Neuronal stem cell (in vitro differentiated cells): ENCODE measurements around the gene ZNG1B.
"Not testable (repeated sequence)": the region's sequence is repeated elsewhere in the genome, so short reads cannot be mapped to it uniquely, and the experiment has no call there.

Experiments used
- DNase-seq: peaks from one replicate; pipeline ENCODE4 v3.0.0-alpha.2; 2013; ENCODE audit warnings: low spot score
- H2AFZ ChIP-seq: one replicate; pipeline ENCODE4 v1.6.1; 2013; ENCODE audit warnings: mild to moderate bottlenecking, low read length, inconsistent platforms
- H2AK5ac ChIP-seq: 2 replicates; pipeline ENCODE4 v1.6.1; 2013; ENCODE audit warnings: low read depth, mild to moderate bottlenecking, inconsistent platforms, low read length, moderate library complexity, mixed read lengths
- H2BK120ac ChIP-seq: 2 replicates; pipeline ENCODE4 v1.6.1; 2013; ENCODE audit warnings: low read depth, mild to moderate bottlenecking, inconsistent platforms, low read length, moderate library complexity, mixed read lengths
- H2BK12ac ChIP-seq: one replicate; pipeline ENCODE4 v1.6.1; 2013; ENCODE audit warnings: low read length, inconsistent platforms
- H2BK15ac ChIP-seq: 2 replicates; pipeline ENCODE4 v1.6.1; 2013; ENCODE audit warnings: mild to moderate bottlenecking, low read length, inconsistent platforms, mixed read lengths
- H2BK5ac ChIP-seq: one replicate; pipeline ENCODE4 v1.6.1; 2013; ENCODE audit warnings: inconsistent platforms, mild to moderate bottlenecking, low read length, moderate library complexity
- H3K14ac ChIP-seq: one replicate; pipeline ENCODE4 v1.6.1; 2013; ENCODE audit warnings: low read length, inconsistent platforms
- H3K18ac ChIP-seq: 2 replicates; pipeline ENCODE4 v1.6.1; 2013; ENCODE audit warnings: low read length, inconsistent platforms
- H3K23ac ChIP-seq: 2 replicates; pipeline ENCODE4 v1.6.1; 2013; ENCODE audit warnings: low read depth, mild to moderate bottlenecking, mixed read lengths, low read length, inconsistent platforms; ENCODE audit not compliant: poor library complexity
- H3K27ac ChIP-seq: replicated peaks from 3 replicates; pipeline ENCODE4 v1.5.1; 2013; ENCODE audit warnings: low read length, inconsistent platforms
- H3K27me3 ChIP-seq, 3 experiments: 2 replicates each; pipeline ENCODE4 v1.6.1; 2013; ENCODE audit warnings: low read length in 3 of 3, mild to moderate bottlenecking in 2 of 3, inconsistent platforms in 1 of 3, low read depth in 1 of 3, mixed read lengths in 1 of 3, moderate library complexity in 1 of 3; ENCODE audit not compliant: control insufficient read depth in 3 of 3, insufficient read depth in 3 of 3
- H3K36me3 ChIP-seq, 2 donors: replicated peaks in 1 of 2; 2 replicates each; pipeline ENCODE4 v1.6.1; 2013; ENCODE audit warnings: low read length in 2 of 2; ENCODE audit not compliant: control insufficient read depth in 2 of 2, insufficient read depth in 2 of 2
- H3K4ac ChIP-seq: 2 replicates; pipeline ENCODE4 v1.6.1; 2013; ENCODE audit warnings: inconsistent platforms, mild to moderate bottlenecking, low read length, moderate library complexity
- H3K4me1 ChIP-seq, 2 donors: 1 replicate in 1 of 2; 2 replicates in 1 of 2; pipeline ENCODE4 v1.6.1; 2013; ENCODE audit warnings: low read length in 2 of 2, low read depth in 1 of 2; ENCODE audit not compliant: control insufficient read depth in 2 of 2, insufficient read depth in 1 of 2
- H3K4me2 ChIP-seq: one replicate; pipeline ENCODE4 v1.6.1; 2013; ENCODE audit warnings: mild to moderate bottlenecking, low read length, inconsistent platforms; ENCODE audit not compliant: insufficient read depth, poor library complexity, severe bottlenecking
- H3K4me3 ChIP-seq, 2 donors: 2 replicates each; pipeline ENCODE4 v1.5.1; 2013; ENCODE audit warnings: low read length in 2 of 2, mild to moderate bottlenecking in 2 of 2, inconsistent platforms in 1 of 2, moderate library complexity in 1 of 2
- H3K79me1 ChIP-seq: one replicate; pipeline ENCODE4 v1.6.1; 2013; ENCODE audit warnings: low read depth, mild to moderate bottlenecking, inconsistent platforms, low read length, moderate library complexity
- H3K9ac ChIP-seq: one replicate; pipeline ENCODE4 v1.6.1; 2013; ENCODE audit warnings: mild to moderate bottlenecking, low read depth, low read length, inconsistent platforms; ENCODE audit not compliant: poor library complexity
- H3K9me3 ChIP-seq, 2 donors: replicated peaks in 1 of 2; 2 replicates each; pipeline versions ENCODE3 to v1.6.1; 2013; ENCODE audit warnings: low read length in 2 of 2, mild to moderate bottlenecking in 2 of 2, inconsistent platforms in 1 of 2, low read depth in 1 of 2, mixed read lengths in 1 of 2, moderate library complexity in 1 of 2; ENCODE audit not compliant: control insufficient read depth in 2 of 2, insufficient read depth in 1 of 2
- H4K8ac ChIP-seq: one replicate; pipeline ENCODE4 v1.6.1; 2013; ENCODE audit warnings: low read depth, mild to moderate bottlenecking, inconsistent platforms, low read length, moderate library complexity
- H4K91ac ChIP-seq: one replicate; pipeline ENCODE4 v1.6.1; 2013; ENCODE audit warnings: low read length, low read depth, mild to moderate bottlenecking, inconsistent platforms; ENCODE audit not compliant: poor library complexity
- WGBS, 2 donors: extraction: QIAGEN DNeasy Blood & Tissue Kit; methylation state at CpG; one replicate each; pipeline ENCODE4 v1.1.7; 2013; ENCODE audit warnings: missing lambda C conversion rate in 2 of 2, mixed read lengths in 1 of 2; ENCODE audit not compliant: insufficient read length in 2 of 2, insufficient replicate concordance in 1 of 2; ENCODE audit errors: extremely low coverage in 2 of 2; 5-methylcytosine and 5-hydroxymethylcytosine counted together

Gene ZNG1B

DNA sequence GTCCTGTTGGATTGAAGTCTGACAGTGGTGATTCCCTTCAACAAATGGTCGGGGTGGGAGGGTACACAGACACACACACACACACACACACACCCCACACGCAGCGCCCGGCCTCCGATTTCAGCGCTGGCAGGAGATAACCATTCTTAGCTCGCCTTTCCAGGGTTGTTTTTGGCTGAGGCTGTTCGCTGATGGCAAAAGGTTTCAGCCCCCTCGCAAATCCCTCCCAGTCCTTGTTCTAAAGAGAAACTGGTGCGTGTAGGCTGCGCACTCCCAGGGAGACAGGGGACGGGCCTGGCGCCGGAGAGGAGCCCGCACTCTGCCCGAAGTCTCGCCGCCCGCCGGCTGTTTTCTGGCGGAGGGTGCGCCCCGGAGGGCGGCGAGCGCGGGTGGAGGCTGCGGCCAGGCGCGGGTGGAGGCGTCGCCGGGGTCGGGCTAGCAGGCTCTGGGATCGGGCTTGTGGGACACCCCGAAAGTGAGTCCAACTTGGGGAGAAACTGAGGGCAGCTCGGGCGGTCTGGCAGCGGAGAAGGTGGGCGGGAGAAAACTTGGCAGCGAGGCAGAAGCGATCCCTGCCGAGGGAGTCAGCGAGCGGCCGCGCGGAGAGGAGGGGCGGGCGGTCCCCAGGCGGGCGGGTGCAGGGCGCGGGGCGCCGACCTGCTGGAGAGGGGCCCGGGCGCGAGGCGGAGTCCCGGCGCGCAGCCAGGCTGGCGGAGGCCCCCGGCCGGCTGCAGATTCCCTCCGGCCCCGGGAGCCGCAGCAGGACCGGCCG, 103.9 kb downstream of the ZNG1B start:
- H2AFZ ChIP-seq: peak overlapping the region; percentile 87

DNA sequence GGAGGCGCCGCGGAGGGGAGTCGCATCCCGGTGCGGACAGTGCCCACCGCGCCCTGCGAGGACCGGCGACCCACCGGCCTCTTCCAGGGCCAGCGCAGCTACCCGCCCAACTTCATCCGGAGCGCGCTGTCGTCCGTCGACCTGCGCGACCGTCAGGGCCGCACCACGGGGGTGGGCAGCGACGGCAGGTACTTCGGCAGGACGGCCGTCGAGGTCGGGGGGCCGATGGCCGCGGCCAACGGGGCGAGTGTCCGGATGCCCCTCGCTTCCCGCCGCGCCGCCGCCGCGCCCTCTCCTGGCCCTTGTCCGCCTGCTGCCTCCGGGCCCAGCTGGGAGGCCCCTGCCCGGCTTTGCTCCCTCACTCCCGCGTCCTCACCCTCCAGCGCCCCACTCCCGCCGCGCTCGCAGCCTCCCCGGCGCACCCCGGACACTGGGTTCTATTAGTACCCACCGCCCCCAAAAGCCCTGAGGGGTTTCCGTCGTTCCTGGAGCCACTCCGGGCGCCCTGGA, 104.5 kb downstream of the ZNG1B start:
- H3K4ac ChIP-seq, H2BK120ac ChIP-seq, H2BK5ac ChIP-seq, H3K4me1 ChIP-seq, H3K27ac ChIP-seq, H2BK15ac ChIP-seq, H2BK12ac ChIP-seq, H3K79me1 ChIP-seq, H4K8ac ChIP-seq, H3K36me3 ChIP-seq, H4K91ac ChIP-seq, H3K9me3 ChIP-seq, H3K23ac ChIP-seq, H2AK5ac ChIP-seq, H3K14ac ChIP-seq: not testable (repeated sequence)
- H3K4me3 ChIP-seq: peak overlapping the region; percentile 12 to 78
- H2AFZ ChIP-seq: peak overlapping the region; percentile 87
- H3K4me2 ChIP-seq: peak overlapping the region; percentile 86
- peak; percentile 3 for DNase-seq
- peak overlapping the region; percentile 44 for H3K9ac ChIP-seq
- H3K27me3 ChIP-seq: peaks cover 0 to 16% (median 12%) of the 10 kb centered on the region in 3 experiments
- WGBS, 2 donors: no CpG with 5 or more reads among the region's 64 CpGs
- H3K18ac ChIP-seq: peak overlapping the region; percentile 89

More for the DNA sequence above, 103.9 kb downstream of the ZNG1B start:
- Histone ChIP-seq H3K18ac (peak overlapping the region; percentile 38), H3K9ac (peak overlapping the region; percentile 44), H3K4me2 (peak overlapping the region; percentile 86), H3K14ac (peak overlapping the region; percentile 38), H3K4me3 (peak overlapping the region; percentile 22 to 78), H3K27me3 (peaks cover 0 to 16% (median 12%) of the 10 kb centered on the region in 3 experiments)
- not testable (repeated sequence) for H2BK120ac ChIP-seq, H3K4ac ChIP-seq, H2BK15ac ChIP-seq, H4K91ac ChIP-seq, H2BK12ac ChIP-seq, H4K8ac ChIP-seq, H3K23ac ChIP-seq, H2AK5ac ChIP-seq, H3K4me1 ChIP-seq, H3K9me3 ChIP-seq, H3K79me1 ChIP-seq, H2BK5ac ChIP-seq, H3K27ac ChIP-seq, H3K36me3 ChIP-seq
- DNase-seq: peak; percentile 8
- WGBS, 2 donors: no CpG with 5 or more reads among the region's 71 CpGs

DNA sequence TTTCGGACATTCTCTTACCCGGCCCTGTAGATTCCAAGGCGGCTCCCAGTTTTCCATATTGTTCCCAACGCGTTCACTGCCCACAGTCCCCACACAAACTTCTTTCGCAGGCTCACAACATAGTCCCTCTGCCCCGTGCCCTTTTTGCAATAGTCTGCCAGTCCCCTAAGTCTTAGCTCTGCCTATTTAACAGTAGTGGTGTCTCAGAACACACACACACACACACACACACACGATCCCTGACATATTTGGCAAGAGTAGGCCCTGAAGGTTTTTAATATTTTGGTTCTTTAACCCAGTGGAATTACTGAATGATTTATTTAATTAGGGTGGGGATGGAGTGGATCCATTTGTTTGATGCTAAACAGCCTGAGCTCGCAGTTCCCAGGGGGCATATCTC, 105.0 kb downstream of the ZNG1B start:
- H3K4me3 ChIP-seq: not testable (repeated sequence)
- WGBS, 2 donors: no CpG with 5 or more reads among the region's 9 CpGs

More for the DNA sequence above, 105.0 kb downstream of the ZNG1B start:
- not testable (repeated sequence) for H3K4ac ChIP-seq, H4K91ac ChIP-seq, H2BK5ac ChIP-seq, H3K14ac ChIP-seq, H3K4me1 ChIP-seq, H2BK120ac ChIP-seq, H2AK5ac ChIP-seq, H3K27ac ChIP-seq, H3K9ac ChIP-seq, H3K4me2 ChIP-seq, H2BK12ac ChIP-seq, H2BK15ac ChIP-seq, H3K79me1 ChIP-seq, H4K8ac ChIP-seq, H3K9me3 ChIP-seq, H3K23ac ChIP-seq, H3K18ac ChIP-seq, DNase-seq, H3K36me3 ChIP-seq, H2AFZ ChIP-seq
- H3K27me3 ChIP-seq: peaks cover 0 to 16% (median 12%) of the 10 kb centered on the region in 3 experiments
